ENCODE measurements around the gene ALPL. TPM values are rescaled to one million over a fixed set of nuclear protein-coding genes. Genes with fewer than 3 reads are reported as not detected.

ALPL gene
- total RNA-seq, 4 donors from 2014 or later, result 1.6 to 8.6 (median 1.8) TPM

DNA sequence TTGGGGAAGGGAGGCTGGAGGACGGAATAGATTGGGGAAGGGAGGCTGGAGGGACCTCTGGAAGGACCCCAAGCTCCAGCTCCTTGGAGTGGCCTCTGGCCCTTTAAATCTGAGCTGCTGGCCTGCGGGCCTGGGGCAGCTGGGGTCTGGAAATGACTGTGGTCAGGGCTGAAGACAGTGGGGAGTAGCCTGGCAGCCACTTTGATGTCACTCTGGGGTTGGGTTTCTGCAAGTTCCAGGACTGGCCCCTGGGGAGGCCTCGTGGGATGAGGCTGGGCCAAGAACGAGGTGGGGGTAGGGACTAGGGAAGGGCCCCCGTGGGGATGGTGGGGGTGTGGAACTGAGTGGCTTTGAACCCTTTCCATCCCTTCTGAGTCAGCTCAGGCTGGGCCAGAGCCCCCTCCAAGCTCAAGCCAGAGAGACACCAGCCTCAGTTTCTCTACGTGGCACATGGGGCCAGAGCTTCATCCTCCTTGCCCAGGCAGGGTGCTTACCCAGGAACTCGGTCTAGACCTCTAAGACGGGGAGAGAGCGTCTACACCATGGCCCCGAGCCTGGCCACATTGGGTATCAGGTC lies 59.7 kb downstream of the ALPL start:
- peaks cover 0 to 3% (median 0%) of the 10 kb centered on the region in 4 donors for H3K4me1 ChIP-seq
- intact Hi-C loops (cut with DNase I; ENCODE audit: low total_unique reads) (no loop called here), in situ Hi-C loops (cut with MboI; ENCODE audit: low pct_ligation_motif_present in 1 of 4, low pct_unique_long_range_greater_than_20kb in 1 of 4, low sequenced_read_pairs in 3 of 4) (no loop called here)
- H3K27me3 ChIP-seq, result no peaks in the 10 kb centered on the region
- WGBS, 2 donors (ENCODE audit: low coverage in 1 of 2), result 75% methylated on average over 10 of the region's 10 CpGs; no CpG with 5 or more reads in 1 of the 2 donors
- TF ChIP-seq EP300 (IDR thresholded peaks at IDR 0.05; ENCODE audit: low read depth) (no peak), POLR2AphosphoS5 (IDR thresholded peaks at IDR 0.05) (no peak), POLR2A (IDR thresholded peaks at IDR 0.05) (no peak)
- TF ChIP-seq, protein P1, sequence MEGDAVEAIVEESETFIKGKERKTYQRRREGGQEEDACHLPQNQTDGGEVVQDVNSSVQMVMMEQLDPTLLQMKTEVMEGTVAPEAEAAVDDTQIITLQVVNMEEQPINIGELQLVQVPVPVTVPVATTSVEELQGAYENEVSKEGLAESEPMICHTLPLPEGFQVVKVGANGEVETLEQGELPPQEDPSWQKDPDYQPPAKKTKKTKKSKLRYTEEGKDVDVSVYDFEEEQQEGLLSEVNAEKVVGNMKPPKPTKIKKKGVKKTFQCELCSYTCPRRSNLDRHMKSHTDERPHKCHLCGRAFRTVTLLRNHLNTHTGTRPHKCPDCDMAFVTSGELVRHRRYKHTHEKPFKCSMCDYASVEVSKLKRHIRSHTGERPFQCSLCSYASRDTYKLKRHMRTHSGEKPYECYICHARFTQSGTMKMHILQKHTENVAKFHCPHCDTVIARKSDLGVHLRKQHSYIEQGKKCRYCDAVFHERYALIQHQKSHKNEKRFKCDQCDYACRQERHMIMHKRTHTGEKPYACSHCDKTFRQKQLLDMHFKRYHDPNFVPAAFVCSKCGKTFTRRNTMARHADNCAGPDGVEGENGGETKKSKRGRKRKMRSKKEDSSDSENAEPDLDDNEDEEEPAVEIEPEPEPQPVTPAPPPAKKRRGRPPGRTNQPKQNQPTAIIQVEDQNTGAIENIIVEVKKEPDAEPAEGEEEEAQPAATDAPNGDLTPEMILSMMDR (IDR thresholded peaks at IDR 0.05), result no peak
- H3K9me3 ChIP-seq, result no peaks in the 10 kb centered on the region
- no peaks in the 10 kb centered on the region for H3K36me3 ChIP-seq
- H3K4me3 ChIP-seq, result no peak overlapping the region
- no peak for DNase-seq
- no peak overlapping the region for H3K27ac ChIP-seq

DNA sequence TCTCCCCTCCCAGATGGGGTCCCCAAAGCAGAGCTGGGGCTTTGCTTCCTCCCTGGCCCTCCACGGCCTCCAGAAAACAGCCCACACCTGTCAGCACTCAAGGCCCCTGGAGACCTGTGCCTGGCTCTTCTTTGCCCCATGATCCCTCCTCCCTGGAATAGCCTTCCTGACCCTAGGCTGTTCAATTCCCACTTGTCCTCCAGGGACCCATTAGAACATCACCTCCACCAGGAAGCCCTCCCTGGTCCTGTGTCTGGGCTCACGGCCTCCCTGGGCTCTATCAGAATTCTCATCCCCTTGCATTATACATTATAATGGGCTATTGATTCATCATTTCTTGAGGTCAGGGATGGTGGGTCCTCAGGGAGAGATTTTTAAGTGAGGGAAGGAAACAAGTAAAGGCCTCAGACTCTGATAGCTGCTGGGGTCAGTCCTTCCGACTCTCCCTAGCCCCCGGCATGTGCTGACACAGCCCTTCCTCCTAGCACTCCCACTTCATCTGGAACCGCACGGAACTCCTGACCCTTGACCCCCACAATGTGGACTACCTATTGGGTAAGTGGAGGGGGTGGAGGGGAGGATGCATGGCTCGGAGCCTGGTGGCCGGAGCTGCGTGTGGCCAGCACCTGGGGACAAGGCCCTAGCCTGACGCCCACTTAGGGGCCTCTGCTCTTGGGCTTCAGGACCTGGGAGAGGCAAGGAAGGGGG lies 60.8 kb downstream of the ALPL start:
- Histone ChIP-seq H3K36me3 (no peaks in the 10 kb centered on the region), H3K4me1 (peaks cover 0 to 12% (median 3%) of the 10 kb centered on the region in 4 donors), H3K27me3 (peaks cover 4% of the 10 kb centered on the region), H3K4me3 (no peak overlapping the region), H3K27ac (no peak overlapping the region), H3K9me3 (no peaks in the 10 kb centered on the region)
- WGBS, 2 donors (ENCODE audit: low coverage in 1 of 2), result 80% methylated on average over 10 of the region's 10 CpGs; no CpG with 5 or more reads in 1 of the 2 donors
- in situ Hi-C loops (cut with MboI; ENCODE audit: low pct_ligation_motif_present in 1 of 4, low pct_unique_long_range_greater_than_20kb in 1 of 4, low sequenced_read_pairs in 3 of 4), result no loop called here
- DNase-seq, result no peak
- TF ChIP-seq, protein P1 (IDR thresholded peaks at IDR 0.05), result no peak
- TF ChIP-seq POLR2AphosphoS5 (IDR thresholded peaks at IDR 0.05) (no peak), EP300 (IDR thresholded peaks at IDR 0.05; ENCODE audit: low read depth) (no peak), POLR2A (IDR thresholded peaks at IDR 0.05) (no peak)
- intact Hi-C loops (cut with DNase I; ENCODE audit: low total_unique reads), result loop anchor here (5.0 kb wide), 1 partner anchor 1692 kb away; no protein-coding TSS in a partner anchor

DNA sequence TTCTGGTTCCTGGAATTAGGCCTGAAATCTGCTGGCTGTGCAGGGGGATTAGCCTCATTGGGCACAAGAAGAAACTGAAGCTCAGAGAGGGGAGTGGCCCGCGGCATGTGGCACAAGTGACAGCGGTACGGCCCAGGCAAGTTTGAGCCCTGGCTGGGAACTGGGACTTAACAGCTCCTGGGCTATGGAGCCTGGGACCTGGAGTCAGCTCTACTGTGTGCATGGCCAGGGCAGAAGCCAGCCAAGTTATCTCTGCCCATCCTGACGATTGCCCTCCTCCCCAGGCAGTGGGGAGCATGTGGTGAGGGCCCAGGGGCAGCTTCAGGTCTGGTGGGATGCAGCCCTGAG lies 61.3 kb downstream of the ALPL start:
- Histone ChIP-seq H3K27me3 (peaks cover 4% of the 10 kb centered on the region), H3K36me3 (no peaks in the 10 kb centered on the region), H3K9me3 (no peaks in the 10 kb centered on the region), H3K4me3 (no peak overlapping the region), H3K4me1 (peaks cover 0 to 12% (median 3%) of the 10 kb centered on the region in 4 donors), H3K27ac (no peak overlapping the region)
- TF ChIP-seq EP300 (IDR thresholded peaks at IDR 0.05; ENCODE audit: low read depth) (no peak), POLR2A (IDR thresholded peaks at IDR 0.05) (no peak), POLR2AphosphoS5 (IDR thresholded peaks at IDR 0.05) (no peak)
- TF ChIP-seq, protein P1 (IDR thresholded peaks at IDR 0.05), result no peak
- in situ Hi-C loops (cut with MboI; ENCODE audit: low pct_ligation_motif_present in 1 of 4, low pct_unique_long_range_greater_than_20kb in 1 of 4, low sequenced_read_pairs in 3 of 4) (no loop called here), intact Hi-C loops (cut with DNase I; ENCODE audit: low total_unique reads) (loop anchor here (5.0 kb wide), 1 partner anchor 1692 kb away; no protein-coding TSS in a partner anchor)
- WGBS, 2 donors (ENCODE audit: low coverage in 1 of 2), result 86% methylated on average over 5 of the region's 5 CpGs; no CpG with 5 or more reads in 1 of the 2 donors
- no peak for DNase-seq

DNA sequence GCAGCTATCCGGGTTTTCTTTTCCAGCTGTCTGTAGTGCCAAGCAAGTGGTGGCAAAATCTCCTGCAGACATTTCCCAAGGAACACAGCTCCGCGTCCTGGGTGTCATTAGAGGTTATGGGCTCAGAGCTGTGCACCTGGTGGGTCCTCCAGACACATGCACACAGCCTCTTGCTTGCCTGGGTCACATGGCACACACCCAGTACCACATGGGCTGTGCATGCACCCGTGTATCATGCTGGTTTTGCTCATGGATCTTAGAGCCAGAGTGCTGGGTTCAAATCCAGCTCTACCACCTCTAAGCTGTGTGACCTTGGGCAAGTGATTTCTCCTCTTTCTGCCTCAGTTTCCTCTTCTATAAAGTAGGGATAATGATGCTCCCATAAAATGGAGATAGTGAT lies 61.7 kb downstream of the ALPL start:
- 69% methylated on average over 4 of the region's 4 CpGs; no CpG with 5 or more reads in 1 of the 2 donors for WGBS, 2 donors (ENCODE audit: low coverage in 1 of 2)

More for the DNA sequence above, 61.7 kb downstream of the ALPL start:
- intact Hi-C loops (cut with DNase I; ENCODE audit: low total_unique reads), result loop anchor here (5.0 kb wide), 1 partner anchor 1691 kb away; no protein-coding TSS in a partner anchor
- TF ChIP-seq EP300 (IDR thresholded peaks at IDR 0.05; ENCODE audit: low read depth) (no peak), POLR2A (IDR thresholded peaks at IDR 0.05) (no peak), POLR2AphosphoS5 (IDR thresholded peaks at IDR 0.05) (no peak)
- TF ChIP-seq, protein P1 (IDR thresholded peaks at IDR 0.05), result no peak
- in situ Hi-C loops (cut with MboI; ENCODE audit: low pct_ligation_motif_present in 1 of 4, low pct_unique_long_range_greater_than_20kb in 1 of 4, low sequenced_read_pairs in 3 of 4), result no loop called here
- DNase-seq, result no peak
- no peaks in the 10 kb centered on the region for H3K36me3 ChIP-seq
- H3K4me1 ChIP-seq, result peaks cover 0 to 12% (median 3%) of the 10 kb centered on the region in 4 donors
- H3K4me3 ChIP-seq, result no peak overlapping the region
- H3K27ac ChIP-seq, result no peak overlapping the region
- no peaks in the 10 kb centered on the region for H3K9me3 ChIP-seq
- H3K27me3 ChIP-seq, result peaks cover 4% of the 10 kb centered on the region
